Kidney epithelial cell (primary cell): ENCODE measurements around the gene STK31. TPM values are rescaled to one million over a fixed set of nuclear protein-coding genes. Genes with fewer than 3 reads are reported as not detected.
"Not testable (repeated sequence)": the region's sequence is repeated elsewhere in the genome, so short reads cannot be mapped to it uniquely, and the experiment has no call there.

Experiments used
- DNase-seq: peaks from one replicate; pipeline ENCODE4 v3.0.0-alpha.2; 2010; ENCODE audit warnings: low read depth
- H3K27me3 ChIP-seq: 2 replicates; pipeline ENCODE4 v1.6.0; 2011; ENCODE audit warnings: low read length; ENCODE audit not compliant: control insufficient read depth, insufficient read depth
- H3K36me3 ChIP-seq: 2 replicates; pipeline ENCODE4 v1.5.1; 2011; ENCODE audit warnings: low read length; ENCODE audit not compliant: control insufficient read depth, insufficient read depth
- H3K4me3 ChIP-seq: 2 replicates; pipeline ENCODE4 v1.5.1; 2011; ENCODE audit warnings: low read depth, mild to moderate bottlenecking, control low read depth, low read length
- total RNA-seq: library from RNA; depleted of rRNA; stranded (reverse); fragments of >200 nt; gene quantifications from 2 replicates; pipeline ENCODE4 v1.2.3, GENCODE V29; 2015
- TF ChIP-seq, protein P1 (sequence below): IDR thresholded peaks from 2 replicates; pipeline ENCODE4 v1.5.1; 2011; ENCODE audit warnings: mild to moderate bottlenecking, moderate library complexity, low read length, control low read depth, inconsistent platforms; ENCODE audit not compliant: insufficient read depth, poor library complexity, severe bottlenecking

STK31 gene
- total RNA-seq, 1 donor from 2014 or later: 0.58 TPM

DNA sequence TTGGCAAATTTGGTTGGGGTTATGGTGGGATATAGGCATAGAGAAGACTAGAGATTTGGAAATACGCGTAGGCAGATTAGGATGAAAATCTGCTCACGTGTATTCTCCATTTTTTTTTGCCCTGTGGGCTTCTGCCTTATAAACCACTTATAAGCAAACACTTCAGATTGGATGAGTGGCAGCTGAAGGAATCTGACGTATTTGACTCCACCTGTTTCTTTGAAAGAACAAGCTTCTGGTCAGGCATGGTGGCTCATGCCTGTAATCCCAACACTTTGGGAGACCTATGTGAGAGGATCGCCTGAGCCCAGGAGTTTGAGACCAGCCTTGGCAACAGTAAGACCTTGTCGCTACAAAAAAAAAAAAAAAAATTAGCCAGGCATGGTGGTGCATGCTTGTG, 5.1 kb downstream of the STK31 start:
- no peak for DNase-seq
- Histone ChIP-seq H3K4me3 (no peak overlapping the region), H3K27me3 (no peaks in the 10 kb centered on the region), H3K36me3 (no peaks in the 10 kb centered on the region)
- TF ChIP-seq, protein P1, sequence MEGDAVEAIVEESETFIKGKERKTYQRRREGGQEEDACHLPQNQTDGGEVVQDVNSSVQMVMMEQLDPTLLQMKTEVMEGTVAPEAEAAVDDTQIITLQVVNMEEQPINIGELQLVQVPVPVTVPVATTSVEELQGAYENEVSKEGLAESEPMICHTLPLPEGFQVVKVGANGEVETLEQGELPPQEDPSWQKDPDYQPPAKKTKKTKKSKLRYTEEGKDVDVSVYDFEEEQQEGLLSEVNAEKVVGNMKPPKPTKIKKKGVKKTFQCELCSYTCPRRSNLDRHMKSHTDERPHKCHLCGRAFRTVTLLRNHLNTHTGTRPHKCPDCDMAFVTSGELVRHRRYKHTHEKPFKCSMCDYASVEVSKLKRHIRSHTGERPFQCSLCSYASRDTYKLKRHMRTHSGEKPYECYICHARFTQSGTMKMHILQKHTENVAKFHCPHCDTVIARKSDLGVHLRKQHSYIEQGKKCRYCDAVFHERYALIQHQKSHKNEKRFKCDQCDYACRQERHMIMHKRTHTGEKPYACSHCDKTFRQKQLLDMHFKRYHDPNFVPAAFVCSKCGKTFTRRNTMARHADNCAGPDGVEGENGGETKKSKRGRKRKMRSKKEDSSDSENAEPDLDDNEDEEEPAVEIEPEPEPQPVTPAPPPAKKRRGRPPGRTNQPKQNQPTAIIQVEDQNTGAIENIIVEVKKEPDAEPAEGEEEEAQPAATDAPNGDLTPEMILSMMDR: no peak

- no peaks in the 10 kb centered on the region for H3K27me3 ChIP-seq
- no peak for DNase-seq
- TF ChIP-seq, protein P1: no peak
- H3K4me3 ChIP-seq: no peak overlapping the region
- H3K36me3 ChIP-seq: no peaks in the 10 kb centered on the region
Observed at GRCh38 chr7:23717788-23718187, 7.8 kb downstream of the STK31 start.

DNA sequence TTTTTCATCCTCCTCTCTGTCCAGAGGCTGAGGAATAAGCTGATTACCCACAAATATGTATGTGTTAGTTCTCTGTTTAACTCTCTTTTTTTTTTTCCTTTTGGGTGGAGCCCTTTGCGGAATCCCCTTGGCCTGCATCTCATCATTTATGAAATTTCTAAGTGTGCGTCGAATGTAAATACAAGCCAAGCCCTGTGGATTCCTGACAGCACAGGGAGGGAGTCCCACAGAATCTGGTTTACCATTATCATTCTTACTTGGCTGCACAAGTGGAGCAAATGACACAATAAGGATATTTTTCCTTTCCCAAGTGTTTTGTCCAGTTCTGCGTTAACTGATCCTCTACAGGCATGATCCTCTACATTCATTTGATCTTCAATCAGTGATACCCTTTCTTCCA, 11.4 kb downstream of the STK31 start:
- Histone ChIP-seq H3K27me3 (no peaks in the 10 kb centered on the region), H3K4me3 (no peak overlapping the region), H3K36me3 (no peaks in the 10 kb centered on the region)
- TF ChIP-seq, protein P1: no peak
- DNase-seq: no peak

DNA sequence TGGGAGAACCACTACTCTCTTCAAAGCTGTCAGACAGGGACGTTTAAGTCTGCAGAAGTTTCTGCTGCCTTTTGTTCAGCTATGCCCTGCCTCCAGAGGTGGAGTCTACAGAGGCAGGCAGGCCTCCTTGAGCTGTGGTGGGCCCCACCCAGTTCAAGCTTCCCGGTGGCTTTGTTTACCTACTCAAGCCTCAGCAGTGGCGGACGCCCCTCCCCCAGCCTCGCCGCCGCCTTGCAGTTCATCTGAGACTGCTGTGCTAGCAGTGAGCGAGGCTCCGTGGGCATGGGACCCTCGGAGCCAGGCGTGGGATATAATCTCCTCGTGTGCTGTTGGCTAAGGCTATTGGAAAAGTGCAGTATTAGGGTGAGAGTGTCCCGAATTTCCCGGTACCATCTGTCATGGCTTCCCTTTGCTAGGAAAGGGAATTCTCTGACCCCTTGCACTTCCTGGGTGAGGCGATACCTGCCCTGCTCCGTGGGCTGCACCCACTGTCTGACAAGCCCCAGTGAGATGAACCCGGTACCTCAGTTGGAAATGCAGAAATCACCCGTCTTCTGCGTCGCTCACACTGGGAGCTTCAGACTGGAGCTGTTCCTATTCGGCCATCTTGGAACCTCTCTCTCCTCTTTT, 12.7 kb downstream of the STK31 start:
- not testable (repeated sequence) for H3K36me3 ChIP-seq, DNase-seq, H3K27me3 ChIP-seq, H3K4me3 ChIP-seq

GRCh38 chr7:23724113-23724512, 14.1 kb downstream of the STK31 start:
- not testable (repeated sequence) for H3K27me3 ChIP-seq, DNase-seq, H3K36me3 ChIP-seq, H3K4me3 ChIP-seq

DNA sequence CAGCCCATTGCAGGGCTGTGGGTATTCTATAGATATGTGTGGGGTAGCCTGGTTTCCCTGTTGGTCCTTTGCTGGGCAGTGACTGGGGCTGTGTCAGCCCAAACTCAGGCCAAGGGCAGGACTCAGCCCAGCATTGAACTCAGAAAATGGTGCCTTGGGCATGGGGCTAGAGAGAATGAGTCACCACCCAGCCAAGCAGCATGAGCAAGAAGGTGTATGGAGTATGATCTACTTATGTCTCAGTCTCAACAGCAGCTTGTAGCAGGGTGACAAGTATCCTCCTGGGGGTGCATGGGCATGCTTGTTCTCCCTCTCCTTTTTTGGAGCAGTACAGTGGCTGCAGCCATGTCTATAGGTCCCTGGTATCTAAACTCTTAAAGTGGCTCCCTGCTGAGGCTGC, 32.0 kb downstream of the STK31 start:
- H3K36me3 ChIP-seq: no peaks in the 10 kb centered on the region
- TF ChIP-seq, protein P1: no peak
- H3K4me3 ChIP-seq: no peak overlapping the region
- no peaks in the 10 kb centered on the region for H3K27me3 ChIP-seq
- no peak for DNase-seq

DNA sequence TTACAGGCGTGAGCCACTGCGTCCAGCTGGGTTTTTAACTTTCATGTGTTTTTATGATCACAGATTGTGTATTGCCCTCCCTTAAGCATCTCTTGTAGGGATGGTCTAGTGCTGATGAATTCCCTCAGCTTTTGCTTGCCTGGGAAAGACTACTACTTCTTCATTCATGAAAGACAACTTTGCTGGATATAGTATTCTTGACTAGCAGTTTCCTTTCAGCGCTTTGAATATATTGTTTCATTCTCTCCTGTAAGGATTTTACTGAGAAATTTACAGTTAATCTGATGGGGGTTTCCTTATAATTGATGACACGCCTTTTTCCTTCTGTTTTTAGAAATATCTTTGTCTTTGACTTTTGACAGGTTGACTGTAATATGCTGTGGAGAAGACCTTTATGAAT, 33.2 kb downstream of the STK31 start:
- H3K27me3 ChIP-seq: no peaks in the 10 kb centered on the region
- no peak for DNase-seq
- no peaks in the 10 kb centered on the region for H3K36me3 ChIP-seq
- H3K4me3 ChIP-seq: no peak overlapping the region
- TF ChIP-seq, protein P1: no peak
